GM21526 (cell line): Measurements from ENCODE around the gene COA8.

ENCODE experiments used
- ATAC-seq: cut with Tn5 transposase; IDR thresholded peaks from one replicate; pipeline ENCODE4 v1.9.1; 2021; ENCODE audit warnings: moderate library complexity; ENCODE audit not compliant: unreplicated experiment, low FRiP score

COA8 gene

DNA sequence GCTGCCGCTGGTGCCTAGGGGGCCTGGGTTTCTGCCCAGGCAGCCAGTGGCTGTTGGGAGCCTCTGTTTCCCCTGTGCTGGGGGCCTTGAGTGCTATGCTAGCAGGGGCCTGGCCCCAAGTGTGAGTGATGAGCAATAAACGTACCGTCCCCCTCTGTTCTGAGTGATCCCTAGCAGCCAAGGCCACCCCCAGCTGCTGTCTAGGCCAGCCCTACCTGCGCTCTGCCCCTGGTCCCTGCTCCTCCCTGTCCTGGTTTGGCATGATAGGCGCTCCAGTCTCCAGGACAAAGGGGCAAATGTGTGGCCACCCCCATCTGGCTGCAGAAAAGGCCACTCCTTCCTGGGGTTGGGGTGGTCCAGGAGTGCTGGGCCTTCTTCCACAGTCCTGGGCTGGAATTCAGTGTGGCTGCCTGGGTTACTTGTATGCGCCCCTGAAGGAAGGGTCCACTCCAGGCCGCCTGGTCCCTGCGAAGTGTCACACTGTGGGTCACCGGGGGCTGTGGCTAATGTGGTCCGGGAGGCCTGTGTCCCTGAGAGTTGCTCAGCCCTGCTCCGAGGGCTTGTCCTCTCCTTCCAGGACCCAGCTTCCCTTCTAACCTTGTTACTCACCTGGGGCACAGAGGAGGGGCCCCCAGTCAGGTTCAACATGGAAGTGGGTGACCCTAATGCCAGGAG is 26.7 kb upstream of the COA8 start:
- no peak for ATAC-seq

DNA sequence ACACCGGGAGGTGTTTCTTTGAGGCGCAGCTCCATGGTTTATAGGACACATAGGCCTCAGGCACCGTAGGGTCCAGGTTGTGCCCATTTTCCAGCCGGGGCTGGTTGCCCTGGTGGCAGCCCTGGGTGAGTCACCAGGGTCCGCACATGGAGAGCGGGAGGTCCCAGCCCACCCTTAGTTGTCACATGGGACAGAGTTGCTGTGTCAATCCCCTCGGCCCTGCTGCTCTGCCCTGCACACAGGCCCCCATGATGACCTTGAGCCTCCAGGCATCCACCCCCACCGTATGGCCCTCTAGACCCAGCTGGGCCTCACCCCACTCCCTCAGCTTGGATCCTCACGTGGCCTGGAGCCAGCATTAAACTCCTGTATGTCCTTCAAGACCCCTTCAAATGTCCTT is 26.1 kb upstream of the COA8 start:
- no peak for ATAC-seq

- ATAC-seq = no peak
These were observed 25.4 kb upstream of the COA8 start for GRCh38 chr14:103537175-103537990.

DNA sequence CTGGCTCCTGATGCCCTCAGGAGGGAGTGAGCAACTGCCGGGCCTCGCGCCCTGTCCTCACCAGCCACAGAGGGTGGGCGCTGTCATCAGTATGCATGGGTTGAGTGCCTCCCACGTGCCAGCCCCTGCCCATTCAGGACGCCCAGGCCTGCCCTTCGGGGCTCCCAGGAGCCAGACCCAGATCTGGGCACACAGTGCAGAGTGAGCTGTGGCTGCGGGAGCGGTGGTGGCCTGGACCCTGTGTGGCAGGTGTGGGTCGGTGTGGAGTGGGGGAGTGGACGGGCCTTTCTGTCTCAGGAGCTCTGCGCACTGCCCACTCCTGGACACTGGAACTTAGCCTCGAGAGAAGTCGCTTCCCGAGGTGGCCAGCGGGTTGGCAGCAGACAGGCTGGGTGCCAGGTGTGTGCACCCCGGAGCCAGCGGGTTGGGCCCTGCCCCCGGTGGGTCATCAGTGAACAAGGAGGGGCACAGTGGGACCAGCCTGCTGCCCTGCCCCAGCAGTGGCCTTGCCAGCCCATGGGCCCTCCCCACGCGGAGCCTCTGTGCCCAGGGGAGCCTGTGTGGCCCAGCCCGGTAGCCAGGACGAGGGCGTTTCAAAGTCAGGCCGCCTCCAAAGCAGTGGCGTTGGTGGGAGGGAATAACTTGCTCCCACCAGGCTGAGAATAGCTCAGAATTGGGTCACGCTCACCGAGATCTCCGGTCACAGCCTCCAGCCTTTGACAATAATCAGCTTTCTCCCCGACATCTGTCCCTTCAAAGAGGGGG is 24.3 kb upstream of the COA8 start:
- no peak for ATAC-seq

DNA sequence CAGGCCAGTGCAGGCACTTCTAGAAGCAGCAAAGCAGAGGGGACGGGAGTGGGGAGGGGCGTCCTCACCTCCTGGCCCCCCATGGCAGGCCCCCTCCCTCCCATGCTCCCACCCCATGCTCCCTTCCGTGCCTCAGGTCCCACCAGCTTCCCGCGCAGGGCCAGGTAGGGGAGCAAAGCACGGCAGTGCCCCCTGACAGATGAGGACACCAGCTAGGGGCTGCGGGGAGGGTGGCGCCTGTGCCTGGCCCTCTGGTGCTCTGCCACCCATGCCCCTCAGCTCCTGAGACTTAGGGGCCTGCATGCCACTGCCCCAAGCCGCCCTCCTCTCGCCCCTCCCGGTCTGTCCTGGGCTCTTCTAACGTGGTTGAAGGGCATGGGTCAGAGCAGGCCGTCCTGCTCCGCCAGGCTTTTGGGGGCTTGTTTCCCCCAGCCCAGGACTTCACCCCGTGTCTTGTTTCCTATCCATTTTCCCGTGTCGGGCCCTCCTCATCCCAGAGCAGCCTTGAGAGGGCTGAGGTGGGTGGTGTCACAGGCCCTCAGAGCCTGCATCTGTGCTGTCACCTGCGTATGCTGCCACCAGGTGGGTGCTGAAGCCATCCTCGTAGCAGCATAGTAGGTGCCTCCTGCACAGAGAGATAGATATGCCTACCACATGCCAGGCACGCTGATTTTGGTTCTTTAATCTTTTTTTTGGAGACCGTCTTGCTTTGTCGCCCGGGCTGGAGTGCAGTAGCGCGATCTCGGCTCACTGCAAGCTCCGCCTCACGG is 23.5 kb upstream of the COA8 start:
- ATAC-seq = no peak

GRCh38 chr14:103540821-103541708 is 21.7 kb upstream of the COA8 start:
- no peak for ATAC-seq

DNA sequence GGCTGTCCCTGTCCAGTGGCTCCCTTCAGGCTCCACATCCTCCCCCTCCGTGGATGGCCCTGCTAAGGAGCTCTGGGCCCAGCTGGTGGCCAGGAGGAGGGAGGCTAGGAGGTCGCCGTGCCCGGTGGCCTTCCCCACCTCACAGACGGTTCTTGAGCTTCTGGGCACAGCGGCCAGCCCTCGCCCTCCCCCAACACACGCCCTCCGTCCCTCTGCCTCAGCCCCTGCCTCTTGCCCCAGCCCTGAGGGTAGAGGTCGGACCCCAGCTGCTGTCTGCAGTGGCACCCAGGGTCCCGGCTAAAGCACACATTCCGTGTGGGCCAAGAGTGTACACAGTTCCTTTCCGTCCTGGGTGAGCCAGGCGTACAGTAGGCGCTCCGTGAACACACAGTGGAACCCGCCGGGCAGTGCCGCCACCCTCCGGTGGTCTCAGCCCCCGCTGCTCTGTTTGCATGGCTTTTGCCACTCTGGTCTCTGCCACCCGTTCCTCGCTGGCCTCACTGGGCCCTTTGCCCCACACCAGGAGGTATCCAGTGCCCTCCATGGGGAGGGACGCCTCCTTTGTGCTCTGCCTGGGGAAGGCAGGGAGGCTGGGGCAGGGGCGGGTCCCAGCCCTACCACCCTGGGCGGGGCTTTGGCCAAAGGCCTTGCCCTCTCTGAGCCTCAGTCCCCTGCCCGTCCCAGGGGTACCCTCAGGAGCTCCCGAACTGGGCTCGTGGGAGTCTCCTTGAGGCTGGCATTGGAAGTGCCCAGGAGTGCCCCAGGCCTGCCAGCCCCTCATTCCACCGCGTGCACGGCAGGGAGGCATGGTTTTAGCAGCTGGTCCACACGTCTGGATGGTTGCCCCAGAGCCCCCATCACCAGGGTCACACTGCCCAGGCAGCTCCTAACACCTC is 20.8 kb upstream of the COA8 start:
- no peak for ATAC-seq

DNA sequence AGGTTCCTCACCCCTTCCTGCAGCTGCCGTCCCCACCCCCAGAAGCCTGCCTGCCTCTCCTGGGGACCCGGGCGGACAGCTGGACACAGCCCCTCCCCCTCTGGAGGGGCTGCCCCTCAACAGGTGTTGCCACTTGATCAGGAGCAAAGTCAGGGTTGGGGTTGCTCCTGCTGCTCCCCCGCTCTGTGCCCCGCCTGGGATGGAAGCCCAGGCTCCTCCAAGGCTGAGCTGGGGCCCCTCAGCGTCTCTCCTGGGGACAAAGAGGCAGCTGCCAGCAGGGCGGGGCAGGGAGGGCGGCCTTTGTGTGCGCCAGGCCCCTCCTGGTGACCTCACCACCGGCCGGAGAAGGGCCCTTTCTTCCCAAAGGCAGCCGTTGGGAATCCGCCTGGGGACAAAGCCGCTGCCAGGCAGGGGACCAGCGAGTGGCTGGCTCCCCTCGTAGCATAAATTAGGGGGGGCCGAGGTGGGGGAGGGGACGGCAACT is 20.1 kb upstream of the COA8 start:
- ATAC-seq = no peak

DNA sequence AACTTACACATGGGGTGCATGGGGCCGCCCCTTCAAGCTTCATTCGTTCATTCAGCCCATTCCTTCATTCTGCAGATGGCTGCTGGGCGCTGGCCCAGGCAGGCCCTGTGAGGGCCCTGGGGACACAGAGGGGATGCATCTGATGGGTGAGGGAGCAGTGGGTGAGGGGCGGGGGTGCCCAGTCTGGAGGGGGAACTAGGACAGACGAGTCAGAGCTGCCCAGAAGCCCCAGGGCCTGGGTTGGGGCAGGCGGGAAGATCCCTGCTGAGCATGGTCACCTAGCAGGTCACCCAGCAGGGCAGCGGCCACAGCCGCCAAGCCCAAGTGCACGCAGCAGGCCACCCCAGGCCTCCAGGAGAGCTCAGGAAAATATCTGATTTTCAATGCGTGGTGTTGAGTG is 19.6 kb upstream of the COA8 start:
- ATAC-seq = no peak

GRCh38 chr14:103543721-103544387 is 18.9 kb upstream of the COA8 start:
- ATAC-seq = no peak

GRCh38 chr14:103544388-103545218 is 18.2 kb upstream of the COA8 start:
- ATAC-seq = no peak

- ATAC-seq = no peak
These were observed 17.4 kb upstream of the COA8 start for GRCh38 chr14:103545219-103545914.

DNA sequence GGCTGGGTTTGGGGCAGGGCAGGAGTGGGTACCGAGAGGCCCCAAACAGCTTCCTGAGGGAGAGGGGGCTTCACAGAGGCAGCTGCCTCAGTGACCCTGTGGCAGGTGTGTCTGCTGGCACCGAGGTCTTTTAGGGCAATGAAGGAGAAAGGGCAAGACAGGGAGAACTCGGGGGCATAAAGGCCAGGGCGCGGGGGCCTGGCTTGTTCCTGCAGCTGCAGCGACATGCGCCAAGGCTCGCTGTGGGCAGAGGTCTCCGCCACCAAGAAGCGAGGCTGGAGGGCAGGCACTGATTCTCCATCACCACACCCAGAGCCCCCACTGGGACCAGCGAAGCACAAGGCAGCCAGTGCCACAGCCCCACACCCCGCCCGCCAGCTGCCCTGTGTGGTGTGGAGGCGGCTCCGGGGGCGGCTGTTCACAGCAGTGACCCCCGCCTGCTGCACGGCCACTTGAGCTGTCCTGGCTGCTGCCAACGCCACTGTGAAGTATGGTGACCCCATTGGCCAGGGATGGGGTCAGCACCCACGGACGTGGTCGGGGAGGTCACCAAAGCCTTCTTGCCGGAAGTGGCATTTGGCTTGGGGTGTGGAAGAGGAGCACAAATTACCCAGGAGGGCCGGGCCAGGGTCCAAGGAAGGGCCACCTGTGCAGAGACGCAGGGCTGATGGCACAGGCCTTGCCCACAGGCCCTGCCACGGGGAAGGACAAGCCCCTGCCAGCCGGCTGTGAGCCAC is 16.7 kb upstream of the COA8 start:
- ATAC-seq = no peak

DNA sequence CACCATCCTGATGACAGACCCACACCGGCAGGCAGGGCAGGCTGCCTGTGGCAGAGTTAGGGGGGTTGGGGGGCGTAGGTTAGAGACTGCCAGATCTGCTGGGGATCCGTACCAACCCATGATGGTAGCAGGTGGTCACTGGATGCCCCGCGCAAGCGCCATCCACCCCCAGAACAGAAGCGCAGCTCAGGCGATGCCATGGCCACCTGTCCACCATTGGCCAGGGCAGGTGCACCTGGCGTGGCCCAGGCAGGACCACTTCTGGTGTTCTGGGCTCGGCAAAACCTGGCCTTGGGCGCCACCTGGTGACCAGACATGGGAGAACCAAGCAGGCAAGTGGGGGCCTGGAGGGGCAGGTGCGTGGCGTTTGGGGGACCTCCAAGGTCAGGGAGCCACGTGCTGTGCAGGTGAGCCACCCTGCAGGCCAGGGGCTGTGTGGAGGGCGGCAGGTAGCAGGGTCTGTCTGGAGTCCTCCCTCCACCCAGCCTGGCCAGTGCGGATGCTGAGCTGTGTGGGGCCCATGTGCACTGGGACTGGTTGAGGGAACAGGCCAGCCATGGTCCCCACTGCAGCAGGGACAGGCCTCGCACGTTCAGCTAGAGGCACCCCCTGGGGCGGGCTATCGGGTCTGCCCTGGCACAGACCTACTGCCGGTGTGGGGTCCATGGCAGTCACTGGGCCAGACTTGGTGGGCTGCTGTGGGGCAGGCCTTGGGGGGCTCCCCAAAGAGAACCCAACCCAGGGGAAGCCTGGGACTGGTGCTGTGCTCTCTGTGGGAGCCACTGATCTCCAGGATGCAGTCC is 15.9 kb upstream of the COA8 start:
- ATAC-seq = no peak

DNA sequence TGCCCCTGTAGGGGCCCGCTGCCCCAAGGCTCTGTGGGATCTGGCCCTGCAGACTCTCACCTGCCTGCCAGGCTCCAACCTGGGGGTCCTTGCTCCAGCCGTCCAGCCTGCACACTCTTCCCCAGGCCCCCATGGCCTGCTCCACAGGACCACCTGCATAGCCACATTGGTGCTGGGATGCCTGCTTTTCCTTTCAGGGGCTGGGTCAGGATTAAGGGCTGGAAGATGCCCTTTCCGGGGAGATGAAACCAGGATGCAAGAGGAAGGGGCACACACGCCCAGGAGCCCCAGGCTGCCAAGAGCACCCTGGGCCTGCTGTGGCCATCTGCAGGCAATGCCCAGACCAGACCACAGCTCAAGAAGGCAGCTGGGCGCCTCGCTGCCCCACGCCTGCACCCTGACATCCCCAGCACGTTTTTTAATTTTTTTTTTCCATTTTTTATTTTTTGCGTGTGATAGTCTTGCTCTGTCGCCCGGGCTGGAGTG is 15.3 kb upstream of the COA8 start:
- no peak for ATAC-seq
